ENCODE measurements around the gene FMO4. TPM values are rescaled to one million over a fixed set of nuclear protein-coding genes. Genes with fewer than 3 reads are reported as not detected.

FMO4 gene
- total RNA-seq, 1 experiment from 2014 or later: 0.33 TPM

GRCh38 chr1:171295821-171296220 is 18.2 kb upstream of the FMO4 start:
- ATAC-seq: no peak
- intact Hi-C loops (cut with micrococcal nuclease; ENCODE audit: unreplicated experiment): no loop called here
- ChIA-PET POLR2A (interaction anchor here (0.7 kb wide), 1 partner anchor 190 kb away, joined by 4 read pairs; the partner anchor contains the start of gene PRRC2C), CTCF (no interaction called here)
- BruUV-seq (replicated peaks): no TSS peak
- H3K27ac ChIP-seq (ENCODE audit: low read length): no peak overlapping the region
- no peak for DNase-seq (ENCODE audit: low read depth, low spot score)
- TF ChIP-seq SIN3A (IDR thresholded peaks at IDR 0.05; ENCODE audit: borderline replicate concordance, insufficient read depth, low read depth, low read length): no peak
- TF ChIP-seq REST (IDR thresholded peaks at IDR 0.05; ENCODE audit: insufficient read depth in 1 of 2, low read depth in 2 of 2, low read length in 1 of 2): no peak
- TF ChIP-seq POLR2AphosphoS5 (IDR thresholded peaks at IDR 0.05; ENCODE audit: low read depth, low read length): no peak
- TF ChIP-seq TCF7L2 (IDR thresholded peaks at IDR 0.05; ENCODE audit: low read depth, low read length): no peak
- TF ChIP-seq CTCF (IDR thresholded peaks at IDR 0.05): no peak
- H3K27me3 ChIP-seq (ENCODE audit: control insufficient read depth, insufficient read depth, low read length): no peaks in the 10 kb centered on the region
- no peaks in the 10 kb centered on the region for H3K9me3 ChIP-seq (ENCODE audit: control insufficient read depth, insufficient read depth, low read depth, low read length)
- in situ Hi-C loops (cut with HindIII; ENCODE audit: low pct_unique_long_range_greater_than_20kb, low sequenced_read_pairs): no loop called here
- H3K4me3 ChIP-seq (ENCODE audit: low read depth in 2 of 2, low read length in 2 of 2): no peak overlapping the region
- H3K4me1 ChIP-seq (ENCODE audit: control insufficient read depth, insufficient read depth, low read length): no peaks in the 10 kb centered on the region
- H3K36me3 ChIP-seq (ENCODE audit: control insufficient read depth, insufficient read depth, low read length): no peaks in the 10 kb centered on the region

- Histone ChIP-seq H3K36me3 (ENCODE audit: control insufficient read depth, insufficient read depth, low read length) (no peaks in the 10 kb centered on the region), H3K27ac (ENCODE audit: low read length) (no peak overlapping the region), H3K27me3 (ENCODE audit: control insufficient read depth, insufficient read depth, low read length) (no peaks in the 10 kb centered on the region), H3K4me1 (ENCODE audit: control insufficient read depth, insufficient read depth, low read length) (no peaks in the 10 kb centered on the region), H3K4me3 (ENCODE audit: low read depth in 2 of 2, low read length in 2 of 2) (no peak overlapping the region), H3K9me3 (ENCODE audit: control insufficient read depth, insufficient read depth, low read depth, low read length) (no peaks in the 10 kb centered on the region)
- ChIA-PET CTCF (no interaction called here), POLR2A (no interaction called here)
- DNase-seq (ENCODE audit: low read depth, low spot score) (no peak), ATAC-seq (no peak)
- in situ Hi-C loops (cut with HindIII; ENCODE audit: low pct_unique_long_range_greater_than_20kb, low sequenced_read_pairs) (no loop called here), intact Hi-C loops (cut with micrococcal nuclease; ENCODE audit: unreplicated experiment) (no loop called here)
- BruUV-seq (replicated peaks): no TSS peak
- TF ChIP-seq SIN3A (IDR thresholded peaks at IDR 0.05; ENCODE audit: borderline replicate concordance, insufficient read depth, low read depth, low read length) (no peak), TCF7L2 (IDR thresholded peaks at IDR 0.05; ENCODE audit: low read depth, low read length) (no peak), CTCF (IDR thresholded peaks at IDR 0.05) (no peak), POLR2AphosphoS5 (IDR thresholded peaks at IDR 0.05; ENCODE audit: low read depth, low read length) (no peak), REST (IDR thresholded peaks at IDR 0.05; ENCODE audit: insufficient read depth in 1 of 2, low read depth in 2 of 2, low read length in 1 of 2) (no peak)
Observed at GRCh38 chr1:171296897-171297296, 17.1 kb upstream of the FMO4 start.

All from Panc1 (cell line).